OCI-LY7 (cell line): ENCODE measurements around the gene NTSR1. TPM values are rescaled to one million over a fixed set of nuclear protein-coding genes. Genes with fewer than 3 reads are reported as not detected.

Experiments
- BruUV-seq: library from RNA; stranded (reverse); fragments of 400-500 nt; replicated peaks from 2 replicates; lab custom pipeline; 2021; lab: Mats Ljungman, UMichigan
- CTCF ChIA-PET: fragments of 300-600 bp; sonication (Branson Sonifier 250); formaldehyde crosslinking; loops from one replicate; lab custom pipeline; 2022; ENCODE audit warnings: antibody characterized with exemption; ENCODE audit not compliant: unreplicated experiment; lab: Charles Lee
- POLR2A ChIA-PET: fragments of 300-600 bp; sonication (Branson Sonifier 250); formaldehyde crosslinking; loops from one replicate; lab custom pipeline; 2022; ENCODE audit warnings: antibody characterized with exemption; lab: Charles Lee
- DNase-seq: peaks from one replicate; pipeline ENCODE4 v3.0.0-alpha.2; 2015; ENCODE audit warnings: low spot score
- H2AFZ ChIP-seq: fragments of 200-600 bp; sonication (generic), shearing (Covaris generic); 2 replicates; pipeline ENCODE4 v1.6.1; 2014; ENCODE audit warnings: mild to moderate bottlenecking, antibody characterized with exemption, low read length, moderate library complexity
- H3K27ac ChIP-seq: fragments of 200-600 bp; sonication (generic); 2 replicates; pipeline ENCODE4 v1.5.1; 2014; ENCODE audit warnings: mixed run types, low read depth, mild to moderate bottlenecking, moderate library complexity, low read length, inconsistent platforms; ENCODE audit not compliant: poor library complexity, severe bottlenecking
- H3K36me3 ChIP-seq: fragments of 200-600 bp; sonication (generic); 2 replicates; pipeline ENCODE4 v1.6.1; 2014; ENCODE audit warnings: mild to moderate bottlenecking, antibody characterized with exemption, low read length, moderate library complexity, mixed read lengths; ENCODE audit not compliant: insufficient read depth
- H3K4me1 ChIP-seq: fragments of 200-600 bp; sonication (generic); 2 replicates; pipeline ENCODE4 v1.5.1; 2014; ENCODE audit warnings: mild to moderate bottlenecking, low read length; ENCODE audit not compliant: insufficient read depth, poor library complexity, severe bottlenecking
- H3K4me2 ChIP-seq: fragments of 200-600 bp; sonication (generic); 2 replicates; pipeline ENCODE4 v1.6.1; 2014; ENCODE audit warnings: mild to moderate bottlenecking, low read length
- H3K4me3 ChIP-seq: fragments of 200-600 bp; sonication (generic); 2 replicates; pipeline ENCODE4 v1.5.1; 2014; ENCODE audit warnings: mild to moderate bottlenecking, low read depth, low read length; ENCODE audit not compliant: poor library complexity, severe bottlenecking
- H3K79me2 ChIP-seq: fragments of 200-600 bp; sonication (generic); 2 replicates; pipeline ENCODE4 v1.6.1; 2016; ENCODE audit warnings: low read depth, mild to moderate bottlenecking, low read length, moderate library complexity, mixed read lengths; ENCODE audit not compliant: insufficient read depth
- H3K9me2 ChIP-seq: fragments of 200-600 bp; sonication (generic); 2 replicates; pipeline ENCODE4 v1.6.1; 2016; ENCODE audit warnings: mild to moderate bottlenecking, low read length, mixed read lengths; ENCODE audit not compliant: insufficient read depth
- H3K9me3 ChIP-seq: fragments of 200-600 bp; sonication (generic); 2 replicates; pipeline ENCODE4 v1.6.1; 2014; ENCODE audit warnings: mild to moderate bottlenecking, mixed run types, low read length, mixed read lengths
- H4K20me1 ChIP-seq: fragments of 200-600 bp; sonication (generic); 2 replicates; pipeline ENCODE4 v1.6.1; 2014; ENCODE audit warnings: mild to moderate bottlenecking, antibody characterized with exemption, low read length, moderate library complexity, mixed read lengths; ENCODE audit not compliant: insufficient read depth
- EZH2phosphoT487 ChIP-seq: fragments of 200-600 bp; sonication (generic); IDR thresholded peaks from 2 replicates; pipeline ENCODE4 v1.6.1; 2018; ENCODE audit warnings: low read depth, borderline replicate concordance, mild to moderate bottlenecking, mixed run types, antibody characterized with exemption, low read length, moderate library complexity, mixed read lengths
- intact Hi-C: fragments of 100-400 bp; cut with micrococcal nuclease; formaldehyde crosslinking; loops from one replicate; pipeline ENCODE4 v1.10.0; 2022; ENCODE audit not compliant: unreplicated experiment
- total RNA-seq, 2 experiments: library from RNA; depleted of rRNA in 1 of 2; stranded (reverse); fragments of >200 nt in 1 of 2; shearing (Covaris generic) in 1 of 2; gene quantifications; 2 replicates each; pipeline ENCODE4 v1.2.3, GENCODE V29; 2014 to 2022
- TF ChIP-seq, protein P1 (sequence below): fragments of 200-600 bp; sonication (generic); conservative IDR thresholded peaks from 2 replicates; pipeline ENCODE4 v1.5.1; 2014; ENCODE audit warnings: mild to moderate bottlenecking, antibody characterized with exemption, low read length, moderate library complexity, mixed read lengths

Gene NTSR1
- total RNA-seq, 2 experiments from 2014 or later, result not detected

DNA sequence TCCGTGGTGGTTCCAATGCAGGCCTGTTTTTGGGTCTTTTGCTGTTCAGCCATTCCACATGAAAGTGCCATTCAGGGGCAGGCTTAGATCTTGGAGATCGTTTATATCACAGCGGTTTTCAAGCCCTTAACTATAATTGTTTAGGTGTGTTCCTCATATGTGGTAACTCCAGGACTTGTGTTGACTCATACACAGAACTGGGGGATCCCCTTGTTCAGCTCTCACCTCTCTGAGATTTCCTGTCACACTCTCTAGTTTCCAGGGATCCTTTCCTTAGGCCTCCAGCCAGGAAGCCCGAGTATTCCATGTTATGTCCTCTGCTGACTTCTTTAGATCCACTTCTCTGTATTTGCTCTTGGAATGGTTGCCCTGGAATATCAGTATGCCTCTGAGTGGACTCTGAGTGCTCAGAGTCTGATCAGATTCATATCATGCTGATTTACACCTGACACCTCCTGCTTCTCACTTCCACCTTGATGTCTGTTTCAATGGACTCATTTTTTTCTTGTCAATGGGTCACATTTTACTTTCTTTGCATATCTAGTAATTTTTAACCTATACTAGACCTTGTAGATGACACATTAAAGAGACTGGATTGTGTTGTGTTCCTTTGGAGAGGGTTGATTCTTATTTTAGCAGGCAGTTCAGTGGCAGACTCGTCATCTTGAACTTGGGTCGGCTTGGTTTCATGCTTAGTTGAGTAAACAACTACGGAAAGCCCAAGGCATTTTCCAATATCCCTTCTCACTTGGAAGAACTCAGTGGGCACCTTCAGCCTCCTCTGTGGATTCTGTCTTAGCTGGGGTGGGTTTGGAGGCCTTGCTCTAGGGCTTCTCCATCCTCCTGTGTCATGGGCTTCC, 13.1 kb downstream of the NTSR1 start:
- no peaks in the 10 kb centered on the region for H3K79me2 ChIP-seq
- no peak for TF ChIP-seq EZH2phosphoT487
- TF ChIP-seq, protein P1, sequence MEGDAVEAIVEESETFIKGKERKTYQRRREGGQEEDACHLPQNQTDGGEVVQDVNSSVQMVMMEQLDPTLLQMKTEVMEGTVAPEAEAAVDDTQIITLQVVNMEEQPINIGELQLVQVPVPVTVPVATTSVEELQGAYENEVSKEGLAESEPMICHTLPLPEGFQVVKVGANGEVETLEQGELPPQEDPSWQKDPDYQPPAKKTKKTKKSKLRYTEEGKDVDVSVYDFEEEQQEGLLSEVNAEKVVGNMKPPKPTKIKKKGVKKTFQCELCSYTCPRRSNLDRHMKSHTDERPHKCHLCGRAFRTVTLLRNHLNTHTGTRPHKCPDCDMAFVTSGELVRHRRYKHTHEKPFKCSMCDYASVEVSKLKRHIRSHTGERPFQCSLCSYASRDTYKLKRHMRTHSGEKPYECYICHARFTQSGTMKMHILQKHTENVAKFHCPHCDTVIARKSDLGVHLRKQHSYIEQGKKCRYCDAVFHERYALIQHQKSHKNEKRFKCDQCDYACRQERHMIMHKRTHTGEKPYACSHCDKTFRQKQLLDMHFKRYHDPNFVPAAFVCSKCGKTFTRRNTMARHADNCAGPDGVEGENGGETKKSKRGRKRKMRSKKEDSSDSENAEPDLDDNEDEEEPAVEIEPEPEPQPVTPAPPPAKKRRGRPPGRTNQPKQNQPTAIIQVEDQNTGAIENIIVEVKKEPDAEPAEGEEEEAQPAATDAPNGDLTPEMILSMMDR, result no peak
- CTCF ChIA-PET, result no interaction called here
- no peaks in the 10 kb centered on the region for H4K20me1 ChIP-seq
- no TSS peak for BruUV-seq
- intact Hi-C loops, result no loop called here
- H3K9me3 ChIP-seq, result peaks cover 8% of the 10 kb centered on the region; the same call in 1 of the 2 replicates
- no peak overlapping the region for H3K4me3 ChIP-seq
- no peak overlapping the region for H3K27ac ChIP-seq
- no peak overlapping the region for H2AFZ ChIP-seq
- POLR2A ChIA-PET, result no interaction called here
- H3K4me1 ChIP-seq, result no peaks in the 10 kb centered on the region
- DNase-seq, result no peak
- no peaks in the 10 kb centered on the region for H3K9me2 ChIP-seq
- H3K36me3 ChIP-seq, result no peaks in the 10 kb centered on the region
- no peak overlapping the region for H3K4me2 ChIP-seq

DNA sequence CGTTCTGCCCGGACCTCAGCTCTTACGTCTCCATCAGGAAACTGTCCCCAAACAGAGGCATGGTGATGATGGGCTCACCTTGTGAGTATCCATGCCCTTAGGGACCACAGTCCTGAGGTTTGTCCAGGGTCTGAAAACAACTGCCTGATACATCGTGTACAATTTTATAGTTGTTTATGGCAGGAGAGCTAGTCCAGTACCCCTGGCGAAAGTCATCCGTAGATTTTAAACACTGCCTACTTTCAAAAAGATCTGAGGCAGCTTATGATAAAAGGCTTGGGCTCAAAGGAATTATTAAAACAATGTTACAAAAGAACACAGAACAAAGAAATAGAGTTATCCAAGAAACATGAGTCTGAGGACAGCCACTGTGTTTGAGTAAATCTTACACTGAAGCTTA, 14.0 kb downstream of the NTSR1 start:
- CTCF ChIA-PET, result no interaction called here
- Histone ChIP-seq H2AFZ (no peak overlapping the region), H3K27ac (no peak overlapping the region), H3K36me3 (no peaks in the 10 kb centered on the region), H3K4me2 (no peak overlapping the region), H3K79me2 (no peaks in the 10 kb centered on the region), H3K4me1 (no peaks in the 10 kb centered on the region), H4K20me1 (no peaks in the 10 kb centered on the region), H3K4me3 (no peak overlapping the region), H3K9me3 (peaks cover 8% of the 10 kb centered on the region; the same call in 1 of the 2 replicates), H3K9me2 (no peaks in the 10 kb centered on the region)
- POLR2A ChIA-PET, result no interaction called here
- intact Hi-C loops, result no loop called here
- DNase-seq, result no peak
- BruUV-seq, result no TSS peak
- TF ChIP-seq, protein P1, result no peak
- no peak for TF ChIP-seq EZH2phosphoT487

DNA sequence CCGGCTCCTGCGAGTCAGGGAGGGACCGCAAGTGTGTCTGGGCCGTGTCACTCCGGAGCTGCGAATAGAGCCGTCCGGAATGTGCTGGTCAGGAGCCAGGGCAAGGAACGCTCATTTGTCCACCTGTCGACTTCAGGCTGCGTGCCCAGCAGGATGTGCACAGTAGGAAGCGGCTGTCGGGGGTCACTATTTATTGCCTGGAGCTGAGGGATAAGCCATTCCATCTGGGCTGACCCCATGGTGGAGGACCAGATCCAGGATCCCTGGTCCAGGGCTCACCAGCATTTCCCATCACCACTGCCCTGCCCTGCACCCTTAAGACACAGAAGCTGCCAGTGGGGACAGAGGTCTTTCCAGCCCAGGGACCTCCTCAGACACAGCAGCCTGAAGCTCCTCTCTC, 14.7 kb downstream of the NTSR1 start:
- Histone ChIP-seq H3K79me2 (no peaks in the 10 kb centered on the region), H3K9me2 (no peaks in the 10 kb centered on the region), H2AFZ (no peak overlapping the region), H3K4me3 (no peak overlapping the region), H3K4me1 (no peaks in the 10 kb centered on the region), H4K20me1 (no peaks in the 10 kb centered on the region), H3K27ac (no peak overlapping the region), H3K4me2 (no peak overlapping the region), H3K9me3 (peaks cover 8% of the 10 kb centered on the region; the same call in 1 of the 2 replicates), H3K36me3 (no peaks in the 10 kb centered on the region)
- DNase-seq, result no peak
- CTCF ChIA-PET, result no interaction called here
- TF ChIP-seq, protein P1, result no peak
- no peak for TF ChIP-seq EZH2phosphoT487
- POLR2A ChIA-PET, result no interaction called here
- no TSS peak for BruUV-seq
- intact Hi-C loops, result no loop called here
